Activated naive CD8-positive, alpha-beta T cell treated with anti-CD3 and anti-CD28 coated beads, Interleukin-2, amount 50 U/mL, for 24 hours (primary cell): ENCODE results near the gene NLRP7.
A peak's percentile ranks its signal among the peaks of the same experiment; 100 is the strongest.
"Not testable (repeated sequence)": the region's sequence is repeated elsewhere in the genome, so short reads cannot be mapped to it uniquely, and the experiment has no call there.

ENCODE experiments used
- ATAC-seq: fragments of 150-1000 bp; cut with Tn5 transposase; one replicate; pipeline ENCODE4 v1.10.0; 2021
- DNase-seq: peaks from one replicate; pipeline ENCODE4 v3.0.0; 2021
- H3K27ac Mint-ChIP-seq: one replicate; pipeline ENCODE4 v1.8.0; 2021; ENCODE audit warnings: mild to moderate bottlenecking, mixed read lengths
- H3K27me3 Mint-ChIP-seq: one replicate; pipeline ENCODE4 v1.8.0; 2021; ENCODE audit warnings: mixed read lengths
- H3K36me3 Mint-ChIP-seq: one replicate; pipeline ENCODE4 v1.8.0; 2021; ENCODE audit warnings: low read depth, mixed read lengths
- H3K4me1 Mint-ChIP-seq: one replicate; pipeline ENCODE4 v1.8.0; 2021; ENCODE audit warnings: mixed read lengths
- H3K4me3 Mint-ChIP-seq: one replicate; pipeline ENCODE4 v1.8.0; 2021; ENCODE audit warnings: mild to moderate bottlenecking, moderate library complexity, mixed read lengths
- H3K9me3 Mint-ChIP-seq: one replicate; pipeline ENCODE4 v1.8.0; 2021; ENCODE audit warnings: mixed read lengths

The NLRP7 gene

GRCh38 chr19:54947381-54947780 lies at the start of gene NLRP7:
Gene NLRP7, minus strand, starts transcription at chr19:54947530.
- Mint-ChIP-seq H3K4me1 (no peaks in the 10 kb centered on the region), H3K4me3 (no peak within 1 kb of the TSS), H3K27ac (no peak within 1 kb of the TSS), H3K9me3 (no peaks in the 10 kb centered on the region), H3K27me3 (peaks cover 3% of the 10 kb centered on the region), H3K36me3 (no peaks in the 10 kb centered on the region)
- DNase-seq (no peak), ATAC-seq (no peak)

- no peak for ATAC-seq
- H3K4me3 Mint-ChIP-seq = no peak overlapping the region
- H3K36me3 Mint-ChIP-seq = peaks cover under 1% of the 10 kb centered on the region
- DNase-seq = no peak
- H3K27me3 Mint-ChIP-seq = no peaks in the 10 kb centered on the region
- peaks cover 6% of the 10 kb centered on the region for H3K9me3 Mint-ChIP-seq
- no peak overlapping the region for H3K27ac Mint-ChIP-seq
- H3K4me1 Mint-ChIP-seq = no peaks in the 10 kb centered on the region
Observed at GRCh38 chr19:54995561-54995960, 48.2 kb upstream of the NLRP7 start.

- not testable (repeated sequence) for H3K9me3 Mint-ChIP-seq, H3K36me3 Mint-ChIP-seq, H3K27ac Mint-ChIP-seq, H3K4me3 Mint-ChIP-seq, H3K27me3 Mint-ChIP-seq, DNase-seq, ATAC-seq, H3K4me1 Mint-ChIP-seq
Observed at GRCh38 chr19:54989531-54989930, 42.2 kb upstream of the NLRP7 start.

GRCh38 chr19:54982562-54982961 lies 35.2 kb upstream of the NLRP7 start:
- H3K4me1 Mint-ChIP-seq, H3K36me3 Mint-ChIP-seq, H3K27ac Mint-ChIP-seq, ATAC-seq, H3K9me3 Mint-ChIP-seq, H3K4me3 Mint-ChIP-seq, H3K27me3 Mint-ChIP-seq, DNase-seq: not testable (repeated sequence)

- peak; percentile 43 for ATAC-seq
- H3K4me3 Mint-ChIP-seq = not testable (repeated sequence)
Observed at GRCh38 chr19:54973229-54974090, 26.1 kb upstream of the NLRP7 start.

GRCh38 chr19:54971446-54971845 lies 24.1 kb upstream of the NLRP7 start:
- not testable (repeated sequence) for H3K4me3 Mint-ChIP-seq, H3K27ac Mint-ChIP-seq, DNase-seq, ATAC-seq, H3K27me3 Mint-ChIP-seq, H3K36me3 Mint-ChIP-seq, H3K9me3 Mint-ChIP-seq
- H3K4me1 Mint-ChIP-seq = peaks cover 17% of the 10 kb centered on the region

More at GRCh38 chr19:54973229-54974090, 26.1 kb upstream of the NLRP7 start:
- peak overlapping the region; percentile 22 for H3K27ac Mint-ChIP-seq
- peak; percentile 15 for DNase-seq
- not testable (repeated sequence) for H3K36me3 Mint-ChIP-seq, H3K9me3 Mint-ChIP-seq, H3K27me3 Mint-ChIP-seq
- peaks cover 17% of the 10 kb centered on the region for H3K4me1 Mint-ChIP-seq

- no peaks in the 10 kb centered on the region for H3K36me3 Mint-ChIP-seq
- DNase-seq (no peak), ATAC-seq (no peak)
- H3K4me1 Mint-ChIP-seq = peaks cover 17% of the 10 kb centered on the region
- no peaks in the 10 kb centered on the region for H3K27me3 Mint-ChIP-seq
- H3K9me3 Mint-ChIP-seq = no peaks in the 10 kb centered on the region
- no peak overlapping the region for H3K27ac Mint-ChIP-seq
- H3K4me3 Mint-ChIP-seq = no peak overlapping the region
Observed at GRCh38 chr19:54969647-54970046, 22.3 kb upstream of the NLRP7 start.

GRCh38 chr19:54967611-54968010 lies 20.3 kb upstream of the NLRP7 start:
- Mint-ChIP-seq H3K27me3 (no peaks in the 10 kb centered on the region), H3K9me3 (no peaks in the 10 kb centered on the region), H3K27ac (no peak overlapping the region), H3K36me3 (no peaks in the 10 kb centered on the region), H3K4me3 (no peak overlapping the region), H3K4me1 (no peaks in the 10 kb centered on the region)
- DNase-seq = no peak
- ATAC-seq = no peak

GRCh38 chr19:54965055-54965454 lies 17.7 kb upstream of the NLRP7 start:
- H3K27me3 Mint-ChIP-seq, H3K36me3 Mint-ChIP-seq, ATAC-seq, H3K27ac Mint-ChIP-seq, H3K4me3 Mint-ChIP-seq, H3K4me1 Mint-ChIP-seq, H3K9me3 Mint-ChIP-seq, DNase-seq: not testable (repeated sequence)

- DNase-seq (no peak), ATAC-seq (no peak)
- H3K36me3 Mint-ChIP-seq = no peaks in the 10 kb centered on the region
- H3K9me3 Mint-ChIP-seq = no peaks in the 10 kb centered on the region
- H3K4me1 Mint-ChIP-seq = peaks cover 7% of the 10 kb centered on the region
- no peak overlapping the region for H3K4me3 Mint-ChIP-seq
- peaks cover 12% of the 10 kb centered on the region for H3K27me3 Mint-ChIP-seq
- no peak overlapping the region for H3K27ac Mint-ChIP-seq
Observed at GRCh38 chr19:54959840-54960239, 12.5 kb upstream of the NLRP7 start.

- peaks cover 15% of the 10 kb centered on the region for H3K27me3 Mint-ChIP-seq
- DNase-seq = no peak
- peaks cover 7% of the 10 kb centered on the region for H3K4me1 Mint-ChIP-seq
- no peak for ATAC-seq
- H3K27ac Mint-ChIP-seq = no peak overlapping the region
- H3K36me3 Mint-ChIP-seq = no peaks in the 10 kb centered on the region
- H3K4me3 Mint-ChIP-seq = no peak overlapping the region
- H3K9me3 Mint-ChIP-seq = no peaks in the 10 kb centered on the region
Observed at GRCh38 chr19:54955376-54955775, 8.0 kb upstream of the NLRP7 start.

GRCh38 chr19:54953345-54953713 lies 6.0 kb upstream of the NLRP7 start:
- not testable (repeated sequence) for H3K36me3 Mint-ChIP-seq, DNase-seq, H3K27ac Mint-ChIP-seq, H3K9me3 Mint-ChIP-seq, H3K4me3 Mint-ChIP-seq, H3K4me1 Mint-ChIP-seq, ATAC-seq, H3K27me3 Mint-ChIP-seq

GRCh38 chr19:54952591-54953344 lies 5.4 kb upstream of the NLRP7 start:
- no peak for DNase-seq
- no peaks in the 10 kb centered on the region for H3K36me3 Mint-ChIP-seq
- H3K4me3 Mint-ChIP-seq = no peak overlapping the region
- H3K9me3 Mint-ChIP-seq = no peaks in the 10 kb centered on the region
- peaks cover 3% of the 10 kb centered on the region for H3K27me3 Mint-ChIP-seq
- ATAC-seq = no peak
- no peaks in the 10 kb centered on the region for H3K4me1 Mint-ChIP-seq
- H3K27ac Mint-ChIP-seq = no peak overlapping the region

- not testable (repeated sequence) for H3K4me3 Mint-ChIP-seq, DNase-seq, H3K36me3 Mint-ChIP-seq
Observed at GRCh38 chr19:54950580-54950979, 3.2 kb upstream of the NLRP7 start.

GRCh38 chr19:54949412-54949811 lies 2.1 kb upstream of the NLRP7 start:
- H3K27ac Mint-ChIP-seq = no peak overlapping the region
- DNase-seq = no peak
- H3K4me1 Mint-ChIP-seq = no peaks in the 10 kb centered on the region
- H3K9me3 Mint-ChIP-seq = no peaks in the 10 kb centered on the region
- no peak for ATAC-seq
- H3K4me3 Mint-ChIP-seq = no peak overlapping the region
- H3K27me3 Mint-ChIP-seq = peaks cover 3% of the 10 kb centered on the region
- no peaks in the 10 kb centered on the region for H3K36me3 Mint-ChIP-seq

More at GRCh38 chr19:54950580-54950979, 3.2 kb upstream of the NLRP7 start:
- not testable (repeated sequence) for H3K27ac Mint-ChIP-seq, H3K4me1 Mint-ChIP-seq, H3K27me3 Mint-ChIP-seq, H3K9me3 Mint-ChIP-seq, ATAC-seq
